ENCODE measurements around the gene MET. TPM values are rescaled to one million over a fixed set of nuclear protein-coding genes. Genes with fewer than 3 reads are reported as not detected.

The MET gene
- total and polyA plus RNA-seq, 2 donors (not counting 1 experiment from before 2014, with no cell fraction given): 33.4 to 44.4 TPM

DNA sequence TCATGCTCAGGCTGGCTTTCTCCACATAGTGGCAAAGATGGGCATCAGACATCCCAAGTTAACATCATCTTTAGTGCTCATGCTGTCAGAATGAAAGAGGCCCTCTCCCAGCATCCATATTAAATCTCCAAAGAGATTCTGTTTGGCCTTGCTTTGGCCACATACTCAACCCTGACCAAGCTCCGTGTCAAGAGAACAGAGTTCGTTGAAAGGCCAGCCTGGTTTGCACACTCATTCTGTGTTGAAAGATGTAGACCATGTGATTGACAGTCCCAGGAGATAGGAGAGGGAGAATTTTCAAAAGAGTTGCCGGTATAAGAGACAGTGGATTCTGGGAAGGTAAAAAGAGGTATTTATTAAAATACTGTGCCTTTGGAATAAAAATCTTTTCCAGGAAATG, 19.7 kb downstream of the MET start:
- Histone ChIP-seq H3K4me1 (ENCODE audit: control insufficient read depth, extremely low read depth, insufficient read depth, low read length) (peaks cover 5% of the 10 kb centered on the region), H2AFZ (ENCODE audit: low read length) (no peak overlapping the region), H3K79me2 (ENCODE audit: control insufficient read depth, insufficient read depth, low read length) (peaks cover 7% of the 10 kb centered on the region), H3K9ac (ENCODE audit: insufficient read depth, low read length) (no peak overlapping the region), H3K27ac (ENCODE audit: insufficient read depth, low read length) (peak overlapping the region; percentile 27), H3K27me3 (ENCODE audit: control insufficient read depth, insufficient read depth, low read length) (no peaks in the 10 kb centered on the region), H3K9me3 (ENCODE audit: control insufficient read depth, insufficient read depth, low read depth, low read length) (no peaks in the 10 kb centered on the region), H3K4me3 (replicated peaks in 1 of 4; ENCODE audit: control extremely low read depth in 1 of 4, insufficient read depth in 1 of 4, low read depth in 3 of 4, low read length in 4 of 4) (no peak overlapping the region), H4K20me1 (ENCODE audit: control insufficient read depth, extremely low read depth, insufficient read depth, low read length) (no peaks in the 10 kb centered on the region), H3K4me2 (ENCODE audit: extremely low read depth, insufficient read depth, low read length) (no peak overlapping the region), H3K36me3 (ENCODE audit: control insufficient read depth, insufficient read depth, low read length) (no peaks in the 10 kb centered on the region)
- DNase-seq (ENCODE audit: low read depth in 2 of 2): peak; percentile 49 to 59
- TF ChIP-seq, protein P1, sequence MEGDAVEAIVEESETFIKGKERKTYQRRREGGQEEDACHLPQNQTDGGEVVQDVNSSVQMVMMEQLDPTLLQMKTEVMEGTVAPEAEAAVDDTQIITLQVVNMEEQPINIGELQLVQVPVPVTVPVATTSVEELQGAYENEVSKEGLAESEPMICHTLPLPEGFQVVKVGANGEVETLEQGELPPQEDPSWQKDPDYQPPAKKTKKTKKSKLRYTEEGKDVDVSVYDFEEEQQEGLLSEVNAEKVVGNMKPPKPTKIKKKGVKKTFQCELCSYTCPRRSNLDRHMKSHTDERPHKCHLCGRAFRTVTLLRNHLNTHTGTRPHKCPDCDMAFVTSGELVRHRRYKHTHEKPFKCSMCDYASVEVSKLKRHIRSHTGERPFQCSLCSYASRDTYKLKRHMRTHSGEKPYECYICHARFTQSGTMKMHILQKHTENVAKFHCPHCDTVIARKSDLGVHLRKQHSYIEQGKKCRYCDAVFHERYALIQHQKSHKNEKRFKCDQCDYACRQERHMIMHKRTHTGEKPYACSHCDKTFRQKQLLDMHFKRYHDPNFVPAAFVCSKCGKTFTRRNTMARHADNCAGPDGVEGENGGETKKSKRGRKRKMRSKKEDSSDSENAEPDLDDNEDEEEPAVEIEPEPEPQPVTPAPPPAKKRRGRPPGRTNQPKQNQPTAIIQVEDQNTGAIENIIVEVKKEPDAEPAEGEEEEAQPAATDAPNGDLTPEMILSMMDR (conservative IDR thresholded peaks at IDR 0.05 in 1 of 2, IDR thresholded peaks at IDR 0.05 in 1 of 2; ENCODE audit: low read depth in 1 of 2, low read length in 2 of 2): no peak
- TF ChIP-seq EZH2 (IDR thresholded peaks at IDR 0.05; ENCODE audit: low read length, missing control alignments): no peak

DNA sequence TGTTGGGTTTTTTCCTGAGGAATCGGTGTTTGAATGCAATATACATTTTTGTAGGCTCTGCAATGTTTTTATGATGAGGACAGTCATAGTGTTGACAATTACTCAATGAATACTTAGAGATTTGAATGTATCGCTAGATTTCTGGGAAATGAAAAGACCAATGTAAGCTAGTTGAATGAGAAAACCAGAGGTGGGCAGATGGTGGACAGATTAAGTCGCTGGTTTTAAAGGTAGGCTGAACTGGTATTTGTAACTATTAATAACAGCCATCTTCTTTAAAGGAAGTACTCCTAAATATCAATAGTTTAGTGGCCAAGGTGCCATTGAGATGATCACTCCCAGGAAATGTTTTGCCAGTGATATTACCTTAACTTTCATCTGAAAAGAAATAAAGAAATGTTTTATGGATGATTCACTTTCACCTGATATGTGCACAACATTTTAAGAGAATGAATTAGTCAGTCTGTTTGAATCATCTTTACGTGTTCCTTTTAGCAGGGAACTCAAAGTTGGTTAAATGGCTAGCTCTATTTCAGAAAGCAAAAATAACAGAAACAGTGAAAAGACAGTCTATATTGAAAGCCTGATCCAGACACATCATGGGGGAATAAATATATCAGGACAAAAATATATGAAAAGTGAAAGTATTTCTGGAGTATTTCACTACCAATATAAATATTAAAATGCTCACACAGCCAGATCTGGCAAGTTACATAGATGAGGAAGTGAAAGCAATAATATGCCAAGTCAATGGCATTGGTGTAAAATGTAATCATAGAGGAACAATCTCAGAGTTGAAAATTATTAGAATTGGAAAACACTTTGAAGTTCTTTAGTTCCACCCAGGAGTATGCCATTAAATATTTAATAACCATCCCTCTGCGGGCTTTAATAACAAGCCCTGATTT, 20.7 kb downstream of the MET start:
- Histone ChIP-seq H3K9ac (ENCODE audit: insufficient read depth, low read length) (no peak overlapping the region), H3K27me3 (ENCODE audit: control insufficient read depth, insufficient read depth, low read length) (no peaks in the 10 kb centered on the region), H3K79me2 (ENCODE audit: control insufficient read depth, insufficient read depth, low read length) (peaks cover 3% of the 10 kb centered on the region), H3K27ac (ENCODE audit: insufficient read depth, low read length) (peak overlapping the region; percentile 20), H2AFZ (ENCODE audit: low read length) (no peak overlapping the region), H3K36me3 (ENCODE audit: control insufficient read depth, insufficient read depth, low read length) (no peaks in the 10 kb centered on the region), H3K9me3 (ENCODE audit: control insufficient read depth, insufficient read depth, low read depth, low read length) (no peaks in the 10 kb centered on the region), H4K20me1 (ENCODE audit: control insufficient read depth, extremely low read depth, insufficient read depth, low read length) (no peaks in the 10 kb centered on the region), H3K4me1 (ENCODE audit: control insufficient read depth, extremely low read depth, insufficient read depth, low read length) (peaks cover 5% of the 10 kb centered on the region), H3K4me2 (ENCODE audit: extremely low read depth, insufficient read depth, low read length) (peak overlapping the region; percentile 64), H3K4me3 (replicated peaks in 1 of 4; ENCODE audit: control extremely low read depth in 1 of 4, insufficient read depth in 1 of 4, low read depth in 3 of 4, low read length in 4 of 4) (peak overlapping the region in 2 of 4 experiments; percentile 9 to 13)
- peak in 1 of 2 donors; percentile 79 for DNase-seq (ENCODE audit: low read depth in 2 of 2)
- no peak for TF ChIP-seq EZH2 (IDR thresholded peaks at IDR 0.05; ENCODE audit: low read length, missing control alignments)
- TF ChIP-seq, protein P1 (conservative IDR thresholded peaks at IDR 0.05 in 1 of 2, IDR thresholded peaks at IDR 0.05 in 1 of 2; ENCODE audit: low read depth in 1 of 2, low read length in 2 of 2): no peak

DNA sequence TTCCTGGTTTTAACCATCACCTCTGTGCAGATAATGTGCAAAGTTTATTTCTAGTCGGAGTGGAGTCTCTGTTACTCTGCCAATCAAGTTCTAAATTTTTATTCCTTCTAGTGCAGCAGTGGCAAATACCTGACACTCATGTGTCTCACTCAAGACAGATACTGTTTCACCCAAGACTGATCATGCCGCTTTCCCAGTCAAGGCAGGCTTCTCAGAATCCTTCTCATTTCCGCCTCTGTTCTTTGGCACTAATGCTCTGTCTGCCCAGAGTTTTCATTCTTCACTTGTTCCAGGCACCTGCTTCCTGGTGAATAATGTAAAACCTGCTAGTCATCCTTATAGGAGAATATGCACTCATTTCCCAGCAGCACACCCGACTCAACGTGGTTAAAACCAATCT, 24.7 kb downstream of the MET start:
- H3K79me2 ChIP-seq (ENCODE audit: control insufficient read depth, insufficient read depth, low read length): peaks cover 3% of the 10 kb centered on the region
- no peak overlapping the region for H3K9ac ChIP-seq (ENCODE audit: insufficient read depth, low read length)
- no peak overlapping the region for H3K27ac ChIP-seq (ENCODE audit: insufficient read depth, low read length)
- peaks cover 3% of the 10 kb centered on the region for H3K36me3 ChIP-seq (ENCODE audit: control insufficient read depth, insufficient read depth, low read length)
- H3K4me1 ChIP-seq (ENCODE audit: control insufficient read depth, extremely low read depth, insufficient read depth, low read length): peaks cover 2% of the 10 kb centered on the region
- no peaks in the 10 kb centered on the region for H3K27me3 ChIP-seq (ENCODE audit: control insufficient read depth, insufficient read depth, low read length)
- no peaks in the 10 kb centered on the region for H4K20me1 ChIP-seq (ENCODE audit: control insufficient read depth, extremely low read depth, insufficient read depth, low read length)
- no peak for TF ChIP-seq EZH2 (IDR thresholded peaks at IDR 0.05; ENCODE audit: low read length, missing control alignments)
- TF ChIP-seq, protein P1 (conservative IDR thresholded peaks at IDR 0.05 in 1 of 2, IDR thresholded peaks at IDR 0.05 in 1 of 2; ENCODE audit: low read depth in 1 of 2, low read length in 2 of 2): no peak
- H3K4me3 ChIP-seq (replicated peaks in 1 of 4; ENCODE audit: control extremely low read depth in 1 of 4, insufficient read depth in 1 of 4, low read depth in 3 of 4, low read length in 4 of 4): no peak overlapping the region
- no peak overlapping the region for H3K4me2 ChIP-seq (ENCODE audit: extremely low read depth, insufficient read depth, low read length)
- no peak for DNase-seq (ENCODE audit: low read depth in 2 of 2)
- H2AFZ ChIP-seq (ENCODE audit: low read length): no peak overlapping the region
- no peaks in the 10 kb centered on the region for H3K9me3 ChIP-seq (ENCODE audit: control insufficient read depth, insufficient read depth, low read depth, low read length)

Data from fibroblast of lung (primary cell).